ENCODE measurements around the gene MAP3K10.
"Not testable (repeated sequence)": the region's sequence is repeated elsewhere in the genome, so short reads cannot be mapped to it uniquely, and the experiment has no call there.

MAP3K10 gene

DNA sequence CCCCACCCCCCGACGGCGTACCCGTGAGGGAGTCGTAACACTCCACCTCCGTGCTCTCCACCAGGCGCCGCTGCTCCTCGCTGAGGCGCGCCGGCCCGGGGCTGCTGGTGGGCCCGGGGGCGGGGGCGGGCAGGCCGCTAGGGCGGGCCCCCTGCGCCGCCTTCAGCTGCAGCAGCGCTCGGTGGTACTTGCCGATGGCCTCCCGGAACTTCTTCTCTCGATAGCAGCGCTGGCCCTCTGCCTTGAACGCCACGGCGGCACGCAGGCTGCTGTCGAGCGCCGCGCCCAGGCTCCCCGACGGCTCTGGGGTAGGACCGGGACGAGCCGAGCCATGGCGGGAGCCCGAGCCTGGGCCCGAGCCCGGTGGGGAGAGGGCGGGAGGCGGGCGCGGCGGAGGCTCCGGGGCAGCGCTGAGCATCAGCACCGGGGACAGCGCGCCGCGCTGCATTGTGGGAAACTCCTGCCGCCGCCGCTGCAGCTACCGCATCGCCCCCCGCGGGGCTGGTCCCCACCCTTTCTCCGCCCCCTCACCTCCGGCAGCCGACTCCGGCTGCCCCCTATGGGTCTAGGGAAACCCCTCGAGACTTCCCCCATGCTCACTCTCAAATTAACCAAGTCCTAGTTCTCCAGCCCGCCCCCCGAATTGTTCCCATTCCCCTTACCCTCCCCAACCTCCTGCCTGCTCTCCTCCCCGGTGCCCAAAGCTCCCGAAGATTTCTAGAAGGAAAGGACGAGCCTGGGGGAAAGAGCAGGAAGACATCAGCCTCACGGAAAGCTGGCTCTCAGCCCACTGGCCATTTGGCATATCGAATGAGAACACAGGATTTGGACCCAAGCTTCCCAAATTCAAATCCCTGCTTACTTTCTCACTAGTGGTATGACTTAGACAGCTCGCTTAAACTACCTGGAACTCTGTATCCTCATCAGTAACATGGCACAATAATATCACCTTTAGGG, 27.0 kb downstream of the MAP3K10 start, which contains the start of gene TTC9B:
TSS of gene TTC9B (minus strand) at position 451 of the 957 bp plus-strand sequence. CDS start at position 448, 3 bp downstream.
- no peak for DNase-seq

GRCh38 chr19:40219029-40219428, 27.8 kb downstream of the MAP3K10 start:
- DNase-seq = not testable (repeated sequence)

DNA sequence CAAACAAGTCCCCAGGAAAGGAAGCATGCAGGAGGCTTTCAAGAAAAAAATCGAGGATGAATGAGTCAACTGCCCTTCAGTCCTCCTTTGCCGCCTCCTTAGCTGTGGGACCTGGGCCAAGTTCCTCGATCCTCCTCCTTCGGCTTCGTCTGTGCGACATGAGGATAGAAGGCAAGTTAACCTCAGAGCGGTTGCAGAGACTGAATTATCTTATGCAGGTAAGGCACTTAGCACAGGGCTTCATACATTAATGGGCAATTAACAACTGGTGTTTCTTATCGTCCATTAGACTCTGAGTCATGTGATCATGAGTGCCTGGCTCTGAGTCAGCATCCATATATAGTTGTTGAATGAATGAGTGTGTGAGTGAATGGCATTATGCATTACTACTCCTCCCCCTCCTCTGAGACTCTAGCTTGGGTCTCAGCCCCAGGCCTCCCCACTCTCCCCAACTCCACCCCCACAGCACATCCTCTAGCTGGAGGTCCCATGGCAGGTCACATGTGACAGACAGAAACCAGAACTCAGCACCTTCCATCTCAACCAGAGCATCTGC, 28.6 kb downstream of the MAP3K10 start:
- DNase-seq = peak in 1 of 2 donors; percentile 19

DNA sequence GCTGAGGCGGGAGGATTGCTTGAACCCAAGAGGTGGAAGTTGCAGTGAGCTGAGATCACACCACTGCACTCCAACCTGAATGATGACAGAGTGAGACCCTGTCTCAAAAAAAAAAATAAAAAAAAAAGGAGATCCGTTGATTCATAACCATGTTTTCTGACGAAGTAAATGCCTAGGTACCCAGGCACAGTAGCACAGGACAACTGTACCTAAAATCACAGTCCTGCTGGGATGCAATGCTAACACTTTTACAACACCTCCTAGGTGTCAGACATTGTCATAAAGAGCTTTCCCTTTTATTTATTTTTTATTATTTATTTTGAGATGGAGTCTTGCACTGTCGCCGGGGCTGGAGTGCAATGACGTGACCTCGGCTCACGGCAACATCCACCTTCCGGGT, 29.4 kb downstream of the MAP3K10 start:
- no peak for DNase-seq

GRCh38 chr19:40221858-40222619, 30.8 kb downstream of the MAP3K10 start:
- DNase-seq = peak; percentile 17 to 93

DNA sequence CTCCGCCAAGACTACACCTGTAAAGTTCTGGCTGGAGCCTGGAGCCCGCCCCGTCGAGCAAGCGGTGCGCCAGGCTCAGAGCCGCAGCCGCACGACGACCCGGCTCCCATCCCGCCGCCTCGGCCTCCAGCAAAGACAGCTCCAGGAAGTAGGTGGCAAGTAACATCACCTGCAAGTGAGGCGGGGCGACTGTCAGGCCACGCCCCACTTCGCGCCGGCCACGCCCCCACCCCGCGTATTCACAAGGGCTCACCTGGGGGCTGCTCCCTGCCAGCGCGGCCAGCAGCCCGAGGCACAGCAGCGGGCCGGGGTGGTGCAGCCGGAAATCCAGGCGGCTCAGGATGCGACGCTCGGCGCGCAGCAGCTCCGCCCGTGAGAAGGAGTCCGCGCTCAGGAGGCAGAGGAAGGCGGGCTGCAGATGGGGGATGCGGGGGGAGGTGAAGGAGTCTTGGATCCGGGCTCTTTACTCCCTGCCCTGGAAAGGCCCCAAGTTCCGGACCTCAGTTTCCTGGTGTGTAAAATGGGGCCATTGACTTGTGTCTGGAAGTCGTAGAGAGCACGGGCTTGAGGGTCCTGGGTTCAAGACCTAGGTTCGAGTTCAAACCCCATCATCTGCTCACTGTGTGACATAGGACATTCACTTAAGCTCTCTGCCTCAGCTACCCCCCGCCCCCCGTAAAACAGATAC, 32.1 kb downstream of the MAP3K10 start:
- no peak for DNase-seq

DNA sequence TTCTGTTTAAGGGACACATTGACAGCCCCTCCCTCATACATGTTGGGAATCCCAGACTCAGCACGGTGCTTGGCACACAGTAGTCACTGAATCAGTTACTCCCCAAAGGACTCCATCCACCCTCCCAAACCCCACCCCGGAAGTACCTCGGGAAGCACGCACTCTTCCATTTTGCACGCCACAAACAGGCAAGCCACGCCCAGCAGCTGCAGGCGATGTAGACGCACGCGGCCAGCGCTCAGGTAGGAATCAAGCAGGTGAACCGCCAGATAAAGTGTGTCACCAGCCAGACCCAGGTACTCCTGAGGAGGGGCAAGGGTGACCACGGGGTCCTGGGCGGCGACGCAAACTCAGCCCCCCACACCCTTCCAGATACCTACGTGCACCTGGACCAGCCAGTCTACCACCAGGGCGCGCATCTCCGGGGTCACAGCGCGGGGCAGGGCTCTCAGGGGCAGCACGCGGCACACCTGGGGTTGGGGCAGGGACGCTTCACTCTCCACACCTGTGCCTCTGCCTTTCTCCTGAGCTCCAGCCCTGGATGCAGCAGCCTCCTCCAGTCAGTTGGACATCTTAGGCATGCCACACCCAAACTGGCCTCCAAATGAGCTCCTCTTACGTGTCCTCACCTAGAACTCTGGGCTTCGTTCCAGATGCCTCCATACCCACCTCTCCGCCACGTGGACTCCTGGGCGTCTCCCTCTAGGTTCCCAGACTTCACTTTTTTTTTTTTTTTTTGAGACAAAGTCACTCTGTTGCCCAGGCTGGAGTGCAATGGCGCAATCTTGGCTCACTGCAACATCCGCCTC, 33.3 kb downstream of the MAP3K10 start:
- no peak for DNase-seq

DNA sequence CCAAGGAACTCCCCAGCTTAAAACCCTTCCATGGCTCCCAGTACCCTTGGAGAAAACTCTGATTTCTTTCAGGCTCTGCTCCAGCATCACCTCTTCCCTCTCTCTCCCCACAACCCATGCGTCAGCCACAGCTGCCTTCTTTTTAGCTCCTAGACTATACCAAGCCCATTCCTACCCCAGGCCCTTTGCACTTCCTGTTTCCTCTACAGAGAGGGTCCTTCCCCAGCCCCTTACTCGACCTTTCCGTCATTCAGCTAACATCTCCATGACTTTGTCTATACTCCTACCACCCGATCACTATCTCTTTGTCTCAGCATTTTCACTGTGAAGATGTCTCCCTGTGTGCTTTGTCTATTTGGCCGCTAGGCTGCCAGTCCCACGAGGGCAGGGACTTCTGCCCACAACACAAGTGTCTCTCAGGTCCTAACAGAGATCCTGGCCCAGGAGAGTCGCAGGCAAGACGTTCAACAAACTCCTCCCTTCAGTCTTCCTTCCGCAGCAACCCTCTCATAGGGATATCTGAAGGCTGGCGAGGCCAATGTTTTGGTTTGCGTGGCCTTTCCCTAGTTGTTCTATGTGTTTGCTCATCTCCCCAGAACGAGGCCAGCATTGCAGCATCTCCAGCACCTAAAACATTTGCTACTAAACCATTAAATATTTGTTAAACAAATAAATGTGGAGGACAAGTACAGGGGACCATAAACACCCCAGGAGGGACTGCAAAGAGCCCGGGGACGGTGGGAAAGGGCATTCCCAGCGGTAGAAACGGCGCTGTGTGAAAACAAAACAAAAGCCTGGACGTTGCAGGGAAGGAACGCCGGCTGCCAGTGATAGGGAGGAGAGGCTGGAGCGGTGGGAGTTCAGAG, 34.4 kb downstream of the MAP3K10 start:
- DNase-seq = no peak

DNA sequence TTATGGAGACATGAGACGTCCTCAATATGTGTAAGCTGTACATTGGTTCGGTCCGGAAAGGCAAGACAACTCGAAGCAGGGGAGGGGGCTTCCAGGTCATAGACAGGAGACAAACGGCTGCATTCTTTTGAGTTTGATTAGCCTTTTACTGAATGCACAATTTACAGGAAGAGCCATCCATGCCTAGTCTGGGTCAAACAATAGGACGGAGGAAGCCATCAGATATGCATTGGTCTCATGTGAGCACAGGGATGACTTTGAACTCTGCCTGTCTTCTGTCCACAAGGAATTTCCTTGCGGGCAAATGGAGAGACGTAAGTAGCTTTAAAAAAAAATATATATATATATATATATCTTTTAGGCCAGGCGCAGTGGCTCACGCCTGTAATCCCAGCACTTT, 37.1 kb downstream of the MAP3K10 start:
- DNase-seq = no peak

GRCh38 chr19:40228863-40229262, 37.6 kb downstream of the MAP3K10 start:
- DNase-seq = no peak

DNA sequence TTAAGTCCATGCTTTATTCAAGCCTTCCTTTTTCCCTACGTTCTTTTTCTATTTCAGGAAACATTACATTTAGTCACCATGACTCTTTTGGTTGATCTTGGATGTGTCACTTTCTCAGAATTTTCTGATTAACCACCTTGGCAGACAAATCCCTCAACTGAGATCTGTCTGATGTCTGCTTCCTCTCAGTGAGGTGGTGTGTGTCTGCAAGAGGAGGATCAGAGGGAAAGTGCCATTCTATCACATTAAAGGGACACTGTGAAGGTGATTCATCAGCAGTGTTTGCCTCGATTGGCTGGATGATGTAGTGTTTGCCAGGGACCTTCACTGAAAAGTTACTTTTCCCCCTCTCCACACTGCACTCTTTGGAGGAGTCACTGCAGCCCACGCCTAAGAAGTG, 38.3 kb downstream of the MAP3K10 start:
- peak in 1 of 2 donors; percentile 17 for DNase-seq

DNA sequence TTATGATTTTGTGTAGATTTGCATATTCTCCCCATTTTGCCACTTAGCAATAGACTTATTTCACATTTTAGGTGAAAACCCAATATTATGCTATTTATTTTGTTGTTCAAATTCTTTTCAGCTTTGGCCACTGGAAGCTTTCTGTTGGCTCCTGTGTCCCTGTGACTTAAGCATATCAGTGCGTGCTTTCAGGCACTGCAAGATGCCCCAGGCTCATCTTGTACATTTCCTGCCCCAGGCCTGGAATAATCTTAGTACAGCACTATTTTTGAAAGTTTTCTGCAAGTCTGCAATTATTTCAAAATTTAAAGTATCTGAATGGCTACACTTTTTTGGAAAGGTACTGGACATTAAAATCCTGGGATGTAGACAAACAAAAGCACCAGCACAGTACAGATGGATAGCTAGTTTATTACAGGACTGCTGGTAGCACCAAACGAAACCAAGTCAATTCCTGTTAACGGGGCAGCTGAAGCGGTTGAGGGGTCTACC, 38.7 kb downstream of the MAP3K10 start:
- DNase-seq = no peak

DNA sequence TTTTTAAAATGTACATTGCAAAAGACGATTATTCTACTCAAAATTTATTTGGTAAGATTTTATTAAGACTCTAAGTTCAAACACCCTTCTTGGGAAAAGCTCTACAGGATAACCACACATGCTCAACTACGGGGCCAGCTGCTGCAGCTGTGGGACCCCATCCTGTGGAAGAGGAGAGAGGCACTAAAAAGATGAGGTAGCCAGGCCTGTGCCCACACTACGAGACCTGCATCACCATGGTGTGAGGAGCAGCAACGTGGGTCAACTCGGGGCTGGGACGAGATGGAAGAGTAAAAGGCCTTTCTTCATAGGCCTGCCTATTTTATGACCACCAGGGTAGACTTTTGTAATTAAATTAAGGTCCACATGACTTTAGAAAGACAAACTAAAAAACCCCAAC, 39.8 kb downstream of the MAP3K10 start:
- DNase-seq = no peak

- no peak for DNase-seq
Observed at GRCh38 chr19:40231544-40232424, 40.6 kb downstream of the MAP3K10 start.

GRCh38 chr19:40232479-40232878, 41.3 kb downstream of the MAP3K10 start:
- DNase-seq = no peak

GRCh38 chr19:40232949-40233810, 42.0 kb downstream of the MAP3K10 start:
- DNase-seq = no peak

DNA sequence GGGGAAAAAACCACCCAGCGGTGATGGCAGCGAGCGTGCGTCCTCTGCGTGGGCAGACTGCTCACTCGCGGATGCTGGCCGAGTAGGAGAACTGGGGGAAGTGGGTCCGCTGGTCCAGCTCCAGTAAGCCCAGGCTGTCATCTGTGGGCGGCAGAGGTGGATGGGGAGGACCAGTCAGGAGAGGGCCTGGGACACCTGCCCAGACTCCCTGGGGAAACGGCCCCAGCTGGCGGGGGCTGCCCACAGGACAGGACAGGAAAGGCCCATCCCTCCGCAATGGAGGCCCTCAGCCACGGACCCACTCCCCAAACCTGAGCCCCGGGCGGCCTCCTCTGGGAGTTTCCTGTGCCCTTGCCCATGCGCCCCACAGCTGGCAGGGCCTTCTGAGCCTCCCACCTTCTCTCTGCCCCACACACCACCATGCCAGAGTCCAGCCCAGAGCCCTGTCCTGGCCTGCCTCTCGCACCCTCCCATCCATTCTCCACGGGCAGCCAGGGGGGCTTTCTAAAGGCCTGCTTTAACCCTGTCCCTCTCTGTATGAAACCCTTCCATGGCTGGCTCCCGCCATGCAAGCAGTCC, 42.7 kb downstream of the MAP3K10 start:
- DNase-seq = no peak

Data from bone marrow (tissue), 2 donors.